Measurements from ENCODE around the gene KNSTRN.
A peak's percentile ranks its signal among the peaks of the same experiment; 100 is the strongest.

KNSTRN gene

DNA sequence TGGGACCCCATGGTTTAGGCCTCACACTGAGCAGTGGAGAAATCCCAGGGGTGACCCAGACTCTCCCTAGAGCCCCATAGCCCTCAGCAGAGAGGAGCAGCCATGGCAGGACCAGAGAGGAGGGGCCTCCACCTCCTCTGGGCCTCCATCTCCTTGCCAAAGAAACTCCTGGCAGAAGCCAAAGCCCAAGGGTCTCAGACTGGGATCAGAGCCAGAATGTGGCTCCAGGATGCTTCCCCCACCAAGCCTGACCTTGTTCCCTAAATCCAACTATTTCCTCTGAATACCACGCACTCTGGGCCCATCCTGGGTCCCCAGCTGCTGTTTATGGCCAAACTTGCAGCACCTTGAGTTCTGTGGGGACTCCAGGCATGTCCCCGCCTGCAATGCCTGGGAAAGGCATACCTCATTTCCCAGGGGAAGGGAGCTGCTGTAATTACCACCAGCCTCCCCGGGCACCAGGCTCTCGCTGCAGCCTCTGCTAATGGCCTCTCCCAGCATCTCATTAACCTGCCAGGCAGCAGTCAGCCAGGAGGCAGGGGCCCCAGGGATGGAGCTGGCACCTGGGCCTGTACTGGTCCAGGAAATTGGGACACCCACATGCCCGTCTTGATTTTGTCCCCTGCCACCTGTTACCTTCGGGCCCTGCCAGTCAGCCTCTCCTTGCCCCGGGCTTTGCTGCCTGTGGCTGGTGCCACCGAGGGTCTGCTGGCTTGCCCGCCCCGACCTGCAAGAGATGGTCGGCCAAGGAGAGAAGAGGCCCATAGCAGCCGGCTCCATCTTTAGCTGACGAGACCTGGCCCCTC, 46.4 kb upstream of the KNSTRN start:
- no peak overlapping the region for H3K4me3 ChIP-seq (ENCODE audit: low read depth, low read length)
- no peaks in the 10 kb centered on the region for H3K27me3 ChIP-seq (ENCODE audit: control insufficient read depth, insufficient read depth, low read length)
- H3K27ac ChIP-seq: no peak overlapping the region
- no peak overlapping the region for H3K4me2 ChIP-seq (ENCODE audit: low read length)
- no peak overlapping the region for H3K9ac ChIP-seq
- no peaks in the 10 kb centered on the region for H3K36me3 ChIP-seq (ENCODE audit: control insufficient read depth, insufficient read depth, low read length)
- no peaks in the 10 kb centered on the region for H3K9me3 ChIP-seq (ENCODE audit: control insufficient read depth, low read length)
- H3K4me1 ChIP-seq: peaks cover 20% of the 10 kb centered on the region
- TF ChIP-seq, protein P1, sequence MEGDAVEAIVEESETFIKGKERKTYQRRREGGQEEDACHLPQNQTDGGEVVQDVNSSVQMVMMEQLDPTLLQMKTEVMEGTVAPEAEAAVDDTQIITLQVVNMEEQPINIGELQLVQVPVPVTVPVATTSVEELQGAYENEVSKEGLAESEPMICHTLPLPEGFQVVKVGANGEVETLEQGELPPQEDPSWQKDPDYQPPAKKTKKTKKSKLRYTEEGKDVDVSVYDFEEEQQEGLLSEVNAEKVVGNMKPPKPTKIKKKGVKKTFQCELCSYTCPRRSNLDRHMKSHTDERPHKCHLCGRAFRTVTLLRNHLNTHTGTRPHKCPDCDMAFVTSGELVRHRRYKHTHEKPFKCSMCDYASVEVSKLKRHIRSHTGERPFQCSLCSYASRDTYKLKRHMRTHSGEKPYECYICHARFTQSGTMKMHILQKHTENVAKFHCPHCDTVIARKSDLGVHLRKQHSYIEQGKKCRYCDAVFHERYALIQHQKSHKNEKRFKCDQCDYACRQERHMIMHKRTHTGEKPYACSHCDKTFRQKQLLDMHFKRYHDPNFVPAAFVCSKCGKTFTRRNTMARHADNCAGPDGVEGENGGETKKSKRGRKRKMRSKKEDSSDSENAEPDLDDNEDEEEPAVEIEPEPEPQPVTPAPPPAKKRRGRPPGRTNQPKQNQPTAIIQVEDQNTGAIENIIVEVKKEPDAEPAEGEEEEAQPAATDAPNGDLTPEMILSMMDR (IDR thresholded peaks at IDR 0.05): no peak
- no peak overlapping the region for H2AFZ ChIP-seq
- peaks cover 12% of the 10 kb centered on the region for H3K79me2 ChIP-seq

DNA sequence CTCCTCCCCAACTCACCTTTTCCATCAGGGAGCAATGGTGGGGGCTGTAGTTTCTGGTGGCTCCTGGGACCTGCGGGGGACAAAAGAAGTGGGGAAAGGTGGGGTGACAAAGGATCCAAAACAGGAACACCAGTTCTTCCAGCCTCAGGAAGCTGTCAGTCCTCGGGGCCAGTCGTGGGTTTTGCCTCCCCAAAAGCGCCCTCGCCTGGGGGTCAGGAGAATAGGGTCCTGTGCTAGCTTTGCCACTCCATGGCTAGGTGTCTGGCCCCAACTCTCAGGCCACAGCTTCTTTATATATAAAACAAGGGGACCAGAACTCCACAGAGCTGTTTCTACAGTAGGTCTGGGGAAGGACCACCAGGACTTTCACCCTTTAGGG, 45.8 kb upstream of the KNSTRN start:
- H3K4me3 ChIP-seq (ENCODE audit: low read depth, low read length): no peak overlapping the region
- H3K4me1 ChIP-seq: peaks cover 23% of the 10 kb centered on the region
- TF ChIP-seq, protein P1 (IDR thresholded peaks at IDR 0.05): no peak
- no peaks in the 10 kb centered on the region for H3K27me3 ChIP-seq (ENCODE audit: control insufficient read depth, insufficient read depth, low read length)
- H3K79me2 ChIP-seq: peaks cover 12% of the 10 kb centered on the region
- no peaks in the 10 kb centered on the region for H3K9me3 ChIP-seq (ENCODE audit: control insufficient read depth, low read length)
- no peaks in the 10 kb centered on the region for H3K36me3 ChIP-seq (ENCODE audit: control insufficient read depth, insufficient read depth, low read length)
- H3K27ac ChIP-seq: no peak overlapping the region
- H2AFZ ChIP-seq: no peak overlapping the region
- no peak overlapping the region for H3K9ac ChIP-seq
- H3K4me2 ChIP-seq (ENCODE audit: low read length): no peak overlapping the region

DNA sequence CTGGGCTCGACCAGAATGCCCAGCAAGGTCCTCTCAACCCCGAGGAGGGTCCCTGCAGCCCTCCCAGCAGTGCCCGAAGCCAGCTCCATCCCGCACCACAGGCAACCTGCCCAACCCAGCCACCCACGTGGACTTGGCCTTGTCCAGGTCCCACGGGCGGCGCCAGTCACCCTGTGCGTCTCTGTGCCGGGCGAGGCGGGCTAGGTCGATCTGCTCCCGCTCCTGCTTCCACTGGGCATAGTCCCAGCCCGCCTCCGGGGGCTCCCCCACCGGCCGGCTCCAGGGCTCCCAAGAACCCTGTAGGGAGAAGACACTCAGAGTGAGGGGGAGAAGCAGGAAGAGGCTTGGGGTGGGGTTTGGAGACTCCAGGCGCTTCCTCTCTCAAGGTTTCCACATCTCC, 44.9 kb upstream of the KNSTRN start:
- no peaks in the 10 kb centered on the region for H3K9me3 ChIP-seq (ENCODE audit: control insufficient read depth, low read length)
- H3K4me3 ChIP-seq (ENCODE audit: low read depth, low read length): no peak overlapping the region
- H3K36me3 ChIP-seq (ENCODE audit: control insufficient read depth, insufficient read depth, low read length): no peaks in the 10 kb centered on the region
- H3K9ac ChIP-seq: no peak overlapping the region
- H3K79me2 ChIP-seq: peaks cover 12% of the 10 kb centered on the region
- TF ChIP-seq, protein P1 (IDR thresholded peaks at IDR 0.05): no peak
- no peak overlapping the region for H3K4me2 ChIP-seq (ENCODE audit: low read length)
- H3K27ac ChIP-seq: no peak overlapping the region
- H3K27me3 ChIP-seq (ENCODE audit: control insufficient read depth, insufficient read depth, low read length): no peaks in the 10 kb centered on the region
- peaks cover 23% of the 10 kb centered on the region for H3K4me1 ChIP-seq
- H2AFZ ChIP-seq: no peak overlapping the region

DNA sequence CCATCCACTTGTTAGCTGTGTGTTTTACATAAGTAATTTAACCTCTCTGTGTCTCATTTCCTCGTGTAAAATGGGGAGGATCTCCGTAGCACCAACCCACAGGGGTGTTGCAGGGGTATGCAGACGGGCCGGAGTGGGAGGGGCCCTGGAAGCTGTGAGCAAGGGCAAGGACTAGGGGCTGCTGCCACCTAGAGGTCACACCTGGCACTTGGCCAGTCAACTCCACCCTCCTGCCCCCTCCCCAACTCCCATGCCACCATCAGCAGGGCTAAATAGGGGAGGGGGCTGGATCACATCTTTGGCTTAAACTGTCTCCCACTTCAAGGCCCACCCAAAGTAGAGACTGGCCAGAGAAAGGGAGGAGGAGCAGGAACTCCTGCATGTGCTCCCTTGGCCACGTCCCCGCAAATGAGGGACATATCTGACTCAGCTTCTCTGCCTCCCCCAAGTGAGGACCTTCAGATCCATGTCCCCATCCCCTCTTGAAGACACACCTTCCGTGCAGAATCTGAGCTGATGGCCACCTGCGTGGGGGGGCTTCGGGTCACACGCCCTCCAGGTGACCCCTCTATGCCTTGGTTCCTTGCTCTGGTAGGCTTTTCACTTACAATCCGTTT, 44.4 kb upstream of the KNSTRN start:
- peaks cover 23% of the 10 kb centered on the region for H3K4me1 ChIP-seq
- no peak overlapping the region for H3K4me3 ChIP-seq (ENCODE audit: low read depth, low read length)
- no peaks in the 10 kb centered on the region for H3K9me3 ChIP-seq (ENCODE audit: control insufficient read depth, low read length)
- no peak overlapping the region for H3K27ac ChIP-seq
- no peaks in the 10 kb centered on the region for H3K27me3 ChIP-seq (ENCODE audit: control insufficient read depth, insufficient read depth, low read length)
- no peaks in the 10 kb centered on the region for H3K36me3 ChIP-seq (ENCODE audit: control insufficient read depth, insufficient read depth, low read length)
- H3K4me2 ChIP-seq (ENCODE audit: low read length): no peak overlapping the region
- H2AFZ ChIP-seq: no peak overlapping the region
- TF ChIP-seq, protein P1 (IDR thresholded peaks at IDR 0.05): peak; percentile 56
- H3K79me2 ChIP-seq: peaks cover 12% of the 10 kb centered on the region
- no peak overlapping the region for H3K9ac ChIP-seq

Measured in parathyroid adenoma (tissue), 2 donors.